Femur (tissue), 1 donor: ENCODE measurements around the gene VSTM1.
"Not testable (repeated sequence)": the region's sequence is repeated elsewhere in the genome, so short reads cannot be mapped to it uniquely, and the experiment has no call there.

Source experiments
- DNase-seq: peaks from one replicate; pipeline ENCODE4 v3.0.0-alpha.2; 2017

VSTM1 gene

GRCh38 chr19:54069470-54069869 lies 5.8 kb upstream of the VSTM1 start:
- no peak for DNase-seq

- DNase-seq = peak; percentile 42
Observed at GRCh38 chr19:54062643-54063042, 1.1 kb downstream of the VSTM1 start.

- no peak for DNase-seq
Observed at GRCh38 chr19:54047616-54048015, 16.1 kb downstream of the VSTM1 start.

DNA sequence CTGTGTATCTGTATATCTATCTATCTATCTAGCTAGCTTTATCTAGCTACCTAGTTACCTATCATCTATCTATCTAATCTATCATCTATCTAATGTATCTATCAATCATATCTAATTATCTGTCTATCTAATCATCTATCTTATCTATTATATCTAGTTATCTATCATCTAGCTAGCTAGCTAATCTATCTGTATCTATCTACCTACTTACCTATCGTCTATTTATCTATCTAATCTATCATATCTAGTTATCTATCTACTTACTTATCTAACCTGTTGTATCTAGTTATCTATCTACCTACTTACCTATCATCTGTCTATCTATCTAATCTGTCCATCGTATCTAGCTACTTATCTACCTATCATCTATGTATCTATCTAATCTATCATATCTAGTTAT lies 17.9 kb downstream of the VSTM1 start:
- DNase-seq = no peak

- no peak for DNase-seq
Observed at GRCh38 chr19:54042989-54043388, 20.7 kb downstream of the VSTM1 start.

GRCh38 chr19:54041969-54042606 lies 21.6 kb downstream of the VSTM1 start:
- DNase-seq = no peak

GRCh38 chr19:54040003-54040402 lies 23.7 kb downstream of the VSTM1 start:
- no peak for DNase-seq

DNA sequence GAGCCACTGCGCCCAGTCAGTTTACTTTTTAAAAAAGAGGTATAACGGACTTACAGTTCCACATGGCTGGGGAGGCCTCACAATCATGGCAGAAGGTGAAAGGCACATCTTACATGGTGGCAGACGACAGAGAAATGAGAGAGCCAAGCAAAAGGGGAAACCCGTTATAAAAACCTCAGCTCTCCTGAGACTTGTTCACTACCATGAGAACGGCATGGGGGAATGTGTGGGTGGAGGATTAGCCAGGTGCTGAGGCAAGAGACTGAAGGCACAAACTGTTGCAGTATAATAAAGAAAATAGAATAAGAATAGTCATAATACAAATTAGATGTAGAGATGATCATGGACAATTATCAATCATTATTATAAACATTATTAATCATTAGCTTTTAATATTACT lies 27.2 kb downstream of the VSTM1 start:
- DNase-seq = not testable (repeated sequence)

DNA sequence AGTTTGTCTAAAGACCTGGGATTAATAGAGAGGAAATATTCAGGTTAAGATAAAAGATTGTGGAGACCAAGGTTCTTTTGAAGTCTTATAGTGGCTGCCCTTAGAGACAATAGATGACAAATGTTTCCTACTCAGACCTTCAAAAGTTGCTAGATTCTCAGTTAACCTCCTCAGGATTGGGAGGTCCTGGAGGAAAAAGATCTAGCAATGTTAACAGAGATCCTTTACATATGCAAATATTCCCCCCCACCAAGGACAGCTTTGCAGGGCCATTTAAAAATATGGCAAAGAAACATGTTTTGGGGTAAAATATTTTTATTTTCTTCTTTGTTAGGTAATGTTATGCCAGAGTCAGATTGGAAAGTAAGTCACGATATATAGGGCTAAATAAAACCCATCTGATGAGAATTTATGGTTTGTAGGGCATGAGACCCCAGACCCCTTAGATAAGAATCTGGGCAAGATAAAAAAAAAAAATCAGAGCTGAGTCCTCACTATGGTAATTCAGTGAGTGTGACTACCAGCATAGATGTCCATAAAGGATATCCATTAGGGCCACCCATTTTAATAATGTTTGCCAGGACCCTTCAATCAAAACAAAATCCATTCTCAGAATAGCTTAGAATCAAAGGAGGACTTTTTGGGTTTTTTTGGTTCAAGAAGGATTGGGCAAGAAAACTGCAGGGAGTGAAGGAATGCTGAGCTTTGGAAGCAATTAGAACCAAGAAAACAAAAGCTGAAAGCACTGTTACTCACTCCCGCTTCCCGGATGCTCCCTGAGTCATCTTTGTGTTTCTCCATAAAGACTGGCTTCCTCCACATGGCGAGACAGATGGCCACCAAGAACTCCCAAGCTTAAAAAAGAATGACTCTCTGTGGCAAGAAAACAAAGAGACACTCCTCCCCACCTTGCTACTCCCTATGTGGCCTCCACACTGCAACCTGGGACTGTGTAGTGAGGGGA lies 28.2 kb downstream of the VSTM1 start:
- DNase-seq = no peak

GRCh38 chr19:54030895-54031586 lies 32.7 kb downstream of the VSTM1 start:
- no peak for DNase-seq

DNA sequence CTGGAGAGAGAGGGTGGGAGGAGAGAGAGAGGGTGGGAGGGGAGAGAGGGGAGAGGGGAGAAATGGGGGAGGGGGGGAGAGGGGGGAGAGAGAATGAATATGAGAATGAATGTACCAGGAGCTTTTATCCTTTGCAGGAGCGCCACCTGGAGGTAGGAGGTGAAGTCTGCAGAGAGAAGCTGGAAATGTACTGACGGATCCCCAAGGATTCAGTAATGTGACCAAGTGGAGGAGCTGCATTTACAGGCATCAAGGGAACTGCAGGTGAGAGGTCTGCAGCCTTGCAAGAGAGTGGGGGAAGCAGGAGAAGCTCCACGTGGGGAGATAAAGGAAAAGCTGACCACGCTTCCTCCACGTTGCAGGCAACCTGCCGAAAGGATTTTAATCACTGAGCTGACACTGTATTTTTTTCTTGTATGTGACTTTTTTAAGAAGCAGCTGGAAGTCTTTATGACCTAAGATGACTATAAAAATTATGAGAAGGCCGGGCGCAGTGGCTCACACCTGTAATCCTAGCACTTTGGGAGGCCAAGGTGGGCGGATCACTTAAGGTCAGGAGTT lies 33.7 kb downstream of the VSTM1 start:
- DNase-seq = peak; percentile 27

GRCh38 chr19:54029301-54029700 lies 34.4 kb downstream of the VSTM1 start:
- DNase-seq = no peak

GRCh38 chr19:54026656-54027055 lies 37.0 kb downstream of the VSTM1 start:
- DNase-seq = no peak

DNA sequence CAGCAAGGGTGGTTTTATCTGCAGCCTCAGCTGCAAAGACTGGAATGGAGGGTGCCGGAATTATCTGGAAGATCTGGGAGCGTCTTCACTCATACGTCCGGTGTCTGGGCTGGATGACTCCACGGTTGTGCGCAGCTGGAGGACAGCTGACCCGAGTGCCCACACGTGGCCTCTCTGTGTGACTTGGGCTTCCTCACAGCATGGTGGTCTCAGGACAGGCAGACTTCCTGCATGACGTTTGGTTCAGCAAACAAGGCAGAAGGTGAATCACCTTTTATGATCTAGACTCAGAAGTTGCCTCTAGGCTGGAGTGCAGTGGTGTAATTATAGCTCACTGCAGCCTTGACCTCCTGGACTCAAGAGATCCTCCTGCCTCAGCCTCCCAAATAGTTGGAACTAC lies 39.0 kb downstream of the VSTM1 start:
- DNase-seq = no peak

DNA sequence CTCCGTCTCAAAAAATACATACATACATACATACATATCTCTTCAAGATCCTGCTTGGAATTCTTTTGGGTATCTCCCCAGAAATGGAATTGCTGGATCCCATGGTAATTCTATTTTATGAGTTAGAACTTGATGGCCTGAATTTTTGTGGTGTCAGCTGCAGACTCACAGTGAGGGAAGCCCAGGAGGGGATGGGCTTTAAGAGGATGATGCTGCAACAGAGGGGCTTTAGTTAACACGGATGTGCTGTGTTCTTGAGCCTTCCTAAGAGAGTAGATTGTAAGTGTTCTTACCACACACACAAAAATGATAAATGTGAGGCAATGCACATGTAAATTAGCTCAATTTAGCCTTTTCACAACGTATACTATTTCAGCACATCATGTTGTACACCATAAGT lies 40.5 kb downstream of the VSTM1 start:
- no peak for DNase-seq

GRCh38 chr19:54021932-54022331 lies 41.8 kb downstream of the VSTM1 start:
- no peak for DNase-seq

- no peak for DNase-seq
Observed at GRCh38 chr19:54021363-54021762, 42.3 kb downstream of the VSTM1 start.

- DNase-seq = no peak
Observed at GRCh38 chr19:54017261-54017660, 46.4 kb downstream of the VSTM1 start.

DNA sequence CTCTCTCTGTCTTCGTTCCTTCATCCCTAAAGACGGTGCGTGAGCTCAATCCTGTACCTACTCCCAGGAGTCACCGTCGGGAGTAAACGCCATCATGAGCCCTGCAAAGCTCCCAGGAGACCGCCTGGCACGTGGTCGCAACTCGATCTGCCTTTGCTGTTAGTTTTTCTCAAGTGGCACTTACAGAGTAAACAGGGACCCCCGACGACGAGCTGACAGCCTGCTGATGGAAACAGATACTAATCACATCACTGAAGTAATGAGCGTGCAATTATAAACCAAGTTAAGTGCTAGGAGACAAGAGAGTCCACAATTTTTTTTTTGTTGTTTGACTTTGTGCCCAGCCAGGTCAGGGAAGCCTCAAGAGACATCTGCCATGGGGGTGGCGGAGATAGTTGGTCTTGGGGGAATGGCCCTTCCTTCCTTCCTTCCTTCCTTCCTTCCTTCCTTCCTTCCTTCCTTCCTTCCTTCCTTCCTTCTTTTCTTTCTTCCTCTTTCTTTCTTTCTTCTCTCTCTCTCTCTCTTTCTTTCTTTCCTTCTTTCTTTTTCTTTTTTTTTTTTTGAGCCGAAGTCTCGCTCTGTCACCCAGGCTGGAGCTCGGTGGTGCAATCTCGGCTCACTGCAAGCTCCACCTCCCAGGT lies 48.7 kb downstream of the VSTM1 start:
- no peak for DNase-seq

DNA sequence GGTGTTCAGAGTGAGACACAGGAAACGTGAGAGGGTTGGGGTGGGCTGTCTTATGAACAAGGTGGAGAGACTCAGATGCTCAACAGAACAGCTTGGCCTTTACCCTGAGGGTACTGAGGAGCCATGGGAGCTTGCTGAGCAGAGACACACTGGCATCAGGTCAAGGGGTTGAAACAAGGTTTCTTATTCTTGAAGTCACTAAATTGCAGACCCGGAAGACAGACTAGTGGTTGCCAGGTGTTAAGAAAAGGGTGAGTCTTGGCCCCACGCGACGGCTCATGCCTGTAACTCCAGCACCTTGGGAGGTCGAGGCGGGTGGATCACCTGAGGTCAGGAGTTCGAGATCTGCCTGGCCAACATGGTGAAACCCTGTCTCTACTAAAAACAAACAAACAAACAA lies 49.8 kb downstream of the VSTM1 start:
- DNase-seq = no peak

GRCh38 chr19:54011507-54012211 lies 52.0 kb downstream of the VSTM1 start:
- no peak for DNase-seq

GRCh38 chr19:54010474-54010873 lies 53.2 kb downstream of the VSTM1 start:
- DNase-seq = no peak
